RWPE2 (cell line): ENCODE measurements around the gene RAB3GAP1.

Experiments used
- ATAC-seq: fragments of 200-7000 bp; cut with Tn5 transposase; 3 replicates; pipeline ENCODE4 v1.9.1; 2021; ENCODE audit warnings: low read depth
- DNase-seq: peaks from one replicate; pipeline ENCODE4 v3.0.0-alpha.2; 2020; ENCODE audit warnings: low spot score
- H3K27ac ChIP-seq: fragments of 450-650 bp; 2 replicates; pipeline ENCODE4 v1.5.1; 2017; ENCODE audit warnings: mild to moderate bottlenecking; ENCODE audit not compliant: poor library complexity, severe bottlenecking
- H3K27me3 ChIP-seq: fragments of 250-450 bp; sonication (Bioruptor Pico); 2 replicates; pipeline ENCODE4 v1.5.1; 2021; ENCODE audit warnings: mild to moderate bottlenecking, moderate library complexity; ENCODE audit not compliant: insufficient read depth, poor library complexity, severe bottlenecking
- H3K36me3 ChIP-seq: fragments of 250-450 bp; sonication (Bioruptor Pico); 2 replicates; pipeline ENCODE4 v1.5.1; 2020; ENCODE audit warnings: low read depth, mild to moderate bottlenecking, moderate library complexity
- H3K4me1 ChIP-seq: fragments of 250-450 bp; sonication (Bioruptor Pico); 2 replicates; pipeline ENCODE4 v1.5.1; 2021; ENCODE audit warnings: mild to moderate bottlenecking, moderate library complexity; ENCODE audit not compliant: insufficient read depth, poor library complexity, severe bottlenecking
- H3K4me3 ChIP-seq: fragments of 250-450 bp; sonication (Bioruptor Pico); 2 replicates; pipeline ENCODE4 v1.5.1; 2021; ENCODE audit warnings: mild to moderate bottlenecking, moderate library complexity; ENCODE audit not compliant: severe bottlenecking
- H3K9me3 ChIP-seq: fragments of 250-450 bp; sonication (Bioruptor Pico); 2 replicates; pipeline ENCODE4 v1.5.1; 2021; ENCODE audit warnings: mild to moderate bottlenecking, moderate library complexity; ENCODE audit not compliant: severe bottlenecking
- CTCF ChIP-seq: fragments of 450-650 bp; IDR thresholded peaks from one replicate; pipeline ENCODE4 v1.5.1; 2017; ENCODE audit warnings: mild to moderate bottlenecking, moderate library complexity; ENCODE audit not compliant: poor library complexity, severe bottlenecking

Gene RAB3GAP1

DNA sequence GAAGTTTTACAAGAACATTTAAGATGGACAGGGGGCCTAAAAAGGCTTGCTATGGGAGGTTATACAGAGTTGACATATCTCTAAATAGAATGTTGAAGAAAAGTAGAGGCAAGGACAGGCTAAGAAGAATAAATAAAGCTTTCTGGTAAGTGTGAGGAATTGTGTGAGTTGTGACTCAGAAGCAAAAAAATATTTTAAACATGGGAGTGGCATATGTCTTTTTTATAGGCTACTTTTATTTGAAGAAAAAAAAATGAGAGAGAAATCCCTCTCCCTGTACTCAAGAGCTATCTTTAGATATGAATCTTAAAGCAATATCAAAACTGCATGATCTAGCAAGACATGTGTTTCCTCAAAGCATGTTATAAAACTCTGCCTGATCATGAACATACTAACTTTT is 41.1 kb downstream of the RAB3GAP1 start:
- ATAC-seq (no peak), DNase-seq (no peak)
- Histone ChIP-seq H3K27me3 (no peaks in the 10 kb centered on the region), H3K4me3 (no peak overlapping the region), H3K4me1 (peaks cover 33% of the 10 kb centered on the region), H3K27ac (peak overlapping the region; percentile 15), H3K36me3 (peaks cover 79% of the 10 kb centered on the region), H3K9me3 (no peaks in the 10 kb centered on the region)
- no peak for TF ChIP-seq CTCF

GRCh38 chr2:135093670-135094330 is 41.7 kb downstream of the RAB3GAP1 start:
- ATAC-seq (no peak), DNase-seq (no peak)
- peaks cover 33% of the 10 kb centered on the region for H3K4me1 ChIP-seq
- peak overlapping the region; percentile 15 for H3K27ac ChIP-seq
- TF ChIP-seq CTCF, result no peak
- H3K9me3 ChIP-seq, result no peaks in the 10 kb centered on the region
- H3K36me3 ChIP-seq, result peaks cover 79% of the 10 kb centered on the region
- no peaks in the 10 kb centered on the region for H3K27me3 ChIP-seq
- H3K4me3 ChIP-seq, result no peak overlapping the region

DNA sequence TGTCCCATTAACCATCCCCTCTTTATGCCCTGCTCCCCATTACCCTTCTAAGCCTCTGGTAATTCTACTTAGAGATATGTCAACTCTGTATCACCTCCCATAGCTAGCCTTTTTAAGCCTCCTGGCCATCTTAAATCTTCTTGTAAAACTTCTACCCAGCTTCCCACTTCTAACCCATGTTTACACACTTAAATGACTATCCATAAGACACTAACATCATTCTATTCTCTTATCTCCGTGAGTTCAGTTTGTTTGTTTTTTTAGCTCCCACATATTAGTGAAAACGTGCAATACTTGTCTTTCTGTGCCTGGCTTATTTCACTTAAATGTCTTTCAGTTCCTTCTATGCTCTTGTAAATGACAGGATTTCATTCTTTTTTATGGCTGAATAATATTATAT is 42.4 kb downstream of the RAB3GAP1 start:
- H3K27me3 ChIP-seq, result no peaks in the 10 kb centered on the region
- no peak overlapping the region for H3K27ac ChIP-seq
- DNase-seq (no peak), ATAC-seq (no peak)
- H3K9me3 ChIP-seq, result no peaks in the 10 kb centered on the region
- H3K4me3 ChIP-seq, result no peak overlapping the region
- H3K4me1 ChIP-seq, result peaks cover 33% of the 10 kb centered on the region
- no peak for TF ChIP-seq CTCF
- H3K36me3 ChIP-seq, result peaks cover 75% of the 10 kb centered on the region

DNA sequence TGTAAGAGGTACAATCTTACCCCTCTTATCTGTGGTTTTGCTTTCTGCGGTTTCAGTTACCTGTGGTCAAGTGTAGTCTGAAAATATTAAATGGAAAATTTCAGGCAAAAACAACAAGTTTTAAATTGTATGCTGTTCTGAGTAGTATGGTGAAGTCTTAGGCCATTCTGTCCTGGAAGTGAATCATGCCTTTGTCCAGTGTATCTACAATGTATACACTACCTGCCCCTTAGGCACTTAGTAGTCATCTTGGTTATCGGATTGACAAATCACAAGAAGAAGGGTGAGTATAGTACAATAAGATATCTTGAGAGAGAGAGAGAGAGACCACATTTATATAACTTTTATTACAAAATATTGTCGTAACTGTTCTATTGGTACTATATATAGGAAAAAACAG is 43.5 kb downstream of the RAB3GAP1 start:
- ATAC-seq (peak; percentile 91), DNase-seq (no peak)
- Histone ChIP-seq H3K9me3 (no peaks in the 10 kb centered on the region), H3K4me1 (peaks cover 33% of the 10 kb centered on the region), H3K36me3 (peaks cover 68% of the 10 kb centered on the region), H3K4me3 (no peak overlapping the region), H3K27ac (peak overlapping the region; percentile 25), H3K27me3 (no peaks in the 10 kb centered on the region)
- TF ChIP-seq CTCF, result no peak

DNA sequence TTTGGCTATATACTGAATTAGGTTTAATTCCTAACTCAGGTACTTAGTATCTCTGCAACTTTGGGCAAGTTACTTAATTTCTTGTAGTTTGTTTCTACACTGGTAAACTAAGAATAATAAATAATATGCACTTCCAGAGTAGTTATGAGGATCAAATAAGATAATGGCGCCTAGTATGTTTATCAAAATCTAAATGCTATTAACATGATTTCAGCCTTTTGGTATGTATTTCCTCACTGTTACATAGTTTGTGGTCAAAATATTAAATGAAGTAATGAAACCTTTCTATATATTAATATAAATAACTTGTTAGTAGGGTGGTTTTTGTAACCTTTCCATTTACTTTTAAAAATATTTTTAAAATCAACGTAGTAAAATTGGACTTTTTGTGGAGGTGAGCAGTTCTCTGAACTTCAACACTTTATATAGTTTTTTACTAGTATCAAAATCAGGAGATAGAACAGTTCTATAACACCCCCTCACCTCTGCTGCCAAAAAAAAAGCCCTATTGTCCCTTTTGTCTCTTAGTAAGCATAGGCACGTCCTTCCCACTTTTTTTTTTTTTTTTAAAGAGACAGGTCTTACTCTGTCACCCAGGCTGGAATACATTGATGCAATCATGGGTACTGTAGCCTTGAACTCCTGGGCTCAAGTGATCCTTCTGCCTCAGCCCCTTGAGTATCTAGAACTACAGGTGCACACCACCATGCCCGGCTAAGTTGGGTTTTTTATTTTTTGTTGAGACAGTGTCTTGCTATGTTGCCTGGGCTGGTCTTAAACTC is 44.8 kb downstream of the RAB3GAP1 start:
- H3K27me3 ChIP-seq, result no peaks in the 10 kb centered on the region
- H3K4me3 ChIP-seq, result no peak overlapping the region
- peak overlapping the region; percentile 25 for H3K27ac ChIP-seq
- H3K4me1 ChIP-seq, result peaks cover 33% of the 10 kb centered on the region
- DNase-seq, result no peak
- peaks cover 62% of the 10 kb centered on the region for H3K36me3 ChIP-seq
- ATAC-seq, result no peak; the same call in 2 of the 3 replicates
- no peak for TF ChIP-seq CTCF
- H3K9me3 ChIP-seq, result no peaks in the 10 kb centered on the region
